Glutamatergic neuron (in vitro differentiated cells): ENCODE results near the gene NEO1. TPM values are rescaled to one million over a fixed set of nuclear protein-coding genes. Genes with fewer than 3 reads are reported as not detected.
A peak's percentile ranks its signal among the peaks of the same experiment; 100 is the strongest.

Experiments
- DNase-seq: peaks from one replicate; pipeline ENCODE4 v3.0.0; 2022
- H3K27ac Mint-ChIP-seq: one replicate; pipeline ENCODE4 v1.8.0; 2020; ENCODE audit warnings: mild to moderate bottlenecking, mixed read lengths, inconsistent platforms; ENCODE audit not compliant: unreplicated experiment
- H3K27me3 Mint-ChIP-seq: one replicate; pipeline ENCODE4 v1.8.0; 2020; ENCODE audit warnings: mild to moderate bottlenecking, moderate library complexity, mixed read lengths, inconsistent platforms; ENCODE audit not compliant: unreplicated experiment
- H3K36me3 Mint-ChIP-seq: one replicate; pipeline ENCODE4 v1.8.0; 2020; ENCODE audit warnings: mild to moderate bottlenecking, mixed read lengths, inconsistent platforms; ENCODE audit not compliant: unreplicated experiment
- H3K4me1 Mint-ChIP-seq: one replicate; pipeline ENCODE4 v1.8.0; 2020; ENCODE audit warnings: mild to moderate bottlenecking, low read depth, mixed read lengths, inconsistent platforms; ENCODE audit not compliant: unreplicated experiment
- H3K4me3 Mint-ChIP-seq: one replicate; pipeline ENCODE4 v1.8.0; 2020; ENCODE audit warnings: mild to moderate bottlenecking, mixed read lengths, inconsistent platforms; ENCODE audit not compliant: unreplicated experiment
- H3K9me3 Mint-ChIP-seq: one replicate; pipeline ENCODE4 v1.8.0; 2020; ENCODE audit warnings: mild to moderate bottlenecking, moderate library complexity, mixed read lengths, inconsistent platforms; ENCODE audit not compliant: unreplicated experiment
- total RNA-seq: library from RNA; stranded (reverse); fragmentation: NEBNext Ultra II Directional; extraction: Animal tissue kit (Norgen Biotek cat#: 25700); gene quantifications from one replicate; pipeline ENCODE4 v1.2.1, GENCODE V29; 2021; ENCODE audit not compliant: unreplicated experiment
- TF ChIP-seq, protein P1 (sequence below): fragments of 200-600 bp; sonication (generic); IDR thresholded peaks from one replicate; pipeline ENCODE4 v1.5.0; 2021; ENCODE audit not compliant: partially characterized antibody, unreplicated experiment

Gene NEO1
- total RNA-seq, 1 donor from 2014 or later: 157 TPM

GRCh38 chr15:73329501-73330200 is 277.4 kb downstream of the NEO1 start:
- no peak for DNase-seq
- TF ChIP-seq, protein P1, sequence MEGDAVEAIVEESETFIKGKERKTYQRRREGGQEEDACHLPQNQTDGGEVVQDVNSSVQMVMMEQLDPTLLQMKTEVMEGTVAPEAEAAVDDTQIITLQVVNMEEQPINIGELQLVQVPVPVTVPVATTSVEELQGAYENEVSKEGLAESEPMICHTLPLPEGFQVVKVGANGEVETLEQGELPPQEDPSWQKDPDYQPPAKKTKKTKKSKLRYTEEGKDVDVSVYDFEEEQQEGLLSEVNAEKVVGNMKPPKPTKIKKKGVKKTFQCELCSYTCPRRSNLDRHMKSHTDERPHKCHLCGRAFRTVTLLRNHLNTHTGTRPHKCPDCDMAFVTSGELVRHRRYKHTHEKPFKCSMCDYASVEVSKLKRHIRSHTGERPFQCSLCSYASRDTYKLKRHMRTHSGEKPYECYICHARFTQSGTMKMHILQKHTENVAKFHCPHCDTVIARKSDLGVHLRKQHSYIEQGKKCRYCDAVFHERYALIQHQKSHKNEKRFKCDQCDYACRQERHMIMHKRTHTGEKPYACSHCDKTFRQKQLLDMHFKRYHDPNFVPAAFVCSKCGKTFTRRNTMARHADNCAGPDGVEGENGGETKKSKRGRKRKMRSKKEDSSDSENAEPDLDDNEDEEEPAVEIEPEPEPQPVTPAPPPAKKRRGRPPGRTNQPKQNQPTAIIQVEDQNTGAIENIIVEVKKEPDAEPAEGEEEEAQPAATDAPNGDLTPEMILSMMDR: no peak
- H3K4me1 Mint-ChIP-seq: peaks cover 45% of the 10 kb centered on the region
- H3K9me3 Mint-ChIP-seq: peaks cover 2% of the 10 kb centered on the region
- peaks cover 15% of the 10 kb centered on the region for H3K36me3 Mint-ChIP-seq
- H3K27me3 Mint-ChIP-seq: peaks cover 9% of the 10 kb centered on the region
- H3K27ac Mint-ChIP-seq: peak overlapping the region; percentile 46
- H3K4me3 Mint-ChIP-seq: peak overlapping the region; percentile 46

DNA sequence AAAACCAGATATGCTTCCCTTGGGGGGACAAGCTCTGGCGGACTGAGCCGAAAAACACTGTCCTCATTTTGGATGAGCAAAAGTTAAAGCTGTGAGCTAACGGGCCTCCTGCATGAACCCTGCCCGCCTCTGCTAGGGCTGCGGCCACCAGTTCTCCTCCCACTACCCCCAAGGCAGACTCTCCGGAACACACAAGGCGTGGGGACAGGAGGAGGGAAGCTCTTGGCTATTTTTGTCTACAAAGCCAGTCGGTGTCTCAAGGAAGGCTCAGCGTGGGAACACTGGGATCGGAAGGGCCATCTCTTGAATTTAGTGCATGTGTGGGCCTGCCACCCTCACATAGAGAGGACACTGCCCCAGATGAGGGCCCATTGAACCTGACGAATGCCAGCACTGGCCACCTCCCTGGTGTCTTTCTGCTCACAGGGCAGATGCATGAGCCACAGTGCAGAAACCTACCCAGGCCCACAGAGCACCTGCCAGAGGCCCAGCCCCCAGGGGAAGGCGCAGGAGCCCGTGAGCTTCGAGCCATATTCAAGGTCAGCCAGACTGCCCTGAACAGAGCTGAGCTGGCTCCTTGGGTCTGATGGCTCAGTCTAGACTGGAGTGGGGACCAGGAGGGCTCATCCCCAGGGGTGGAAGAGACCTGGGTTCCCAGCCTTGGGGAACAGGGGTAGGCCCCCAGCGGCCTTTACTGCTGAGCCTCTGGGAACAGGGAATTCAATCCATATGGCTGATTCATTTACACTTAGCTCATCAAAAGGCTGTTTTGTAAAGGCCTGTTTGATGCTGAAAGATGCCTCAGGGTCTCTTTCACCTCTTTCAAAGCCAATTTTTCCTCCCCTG is 278.2 kb downstream of the NEO1 start:
- H3K9me3 Mint-ChIP-seq: peaks cover 2% of the 10 kb centered on the region
- H3K27me3 Mint-ChIP-seq: peaks cover 9% of the 10 kb centered on the region
- TF ChIP-seq, protein P1: no peak
- DNase-seq: peak; percentile 46
- H3K4me3 Mint-ChIP-seq: peak overlapping the region; percentile 46
- peaks cover 46% of the 10 kb centered on the region for H3K4me1 Mint-ChIP-seq
- peaks cover 15% of the 10 kb centered on the region for H3K36me3 Mint-ChIP-seq
- peak overlapping the region; percentile 46 for H3K27ac Mint-ChIP-seq

DNA sequence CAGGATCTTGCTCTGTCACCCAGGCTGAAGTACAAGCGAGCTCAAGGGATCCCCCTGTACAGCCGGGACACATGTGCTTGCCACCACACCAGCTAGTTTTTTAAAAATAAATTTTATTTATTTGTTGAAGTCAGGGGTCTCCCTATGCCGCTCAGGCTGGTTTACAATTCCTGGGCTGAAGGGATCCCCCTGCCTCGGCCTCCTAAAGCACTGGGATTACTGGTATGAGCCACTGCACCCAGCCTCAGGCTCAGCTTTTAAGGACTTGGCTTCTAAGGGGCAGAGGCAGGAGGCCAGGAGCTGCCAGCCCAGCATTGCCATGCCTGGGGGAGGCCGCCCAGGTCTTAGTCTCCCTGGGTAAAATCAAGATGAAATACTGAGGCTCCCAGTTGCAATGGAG is 279.2 kb downstream of the NEO1 start:
- Mint-ChIP-seq H3K4me3 (no peak overlapping the region), H3K9me3 (no peaks in the 10 kb centered on the region), H3K27me3 (peaks cover 7% of the 10 kb centered on the region), H3K36me3 (peaks cover 15% of the 10 kb centered on the region), H3K4me1 (peaks cover 36% of the 10 kb centered on the region), H3K27ac (no peak overlapping the region)
- TF ChIP-seq, protein P1: no peak
- DNase-seq: no peak

DNA sequence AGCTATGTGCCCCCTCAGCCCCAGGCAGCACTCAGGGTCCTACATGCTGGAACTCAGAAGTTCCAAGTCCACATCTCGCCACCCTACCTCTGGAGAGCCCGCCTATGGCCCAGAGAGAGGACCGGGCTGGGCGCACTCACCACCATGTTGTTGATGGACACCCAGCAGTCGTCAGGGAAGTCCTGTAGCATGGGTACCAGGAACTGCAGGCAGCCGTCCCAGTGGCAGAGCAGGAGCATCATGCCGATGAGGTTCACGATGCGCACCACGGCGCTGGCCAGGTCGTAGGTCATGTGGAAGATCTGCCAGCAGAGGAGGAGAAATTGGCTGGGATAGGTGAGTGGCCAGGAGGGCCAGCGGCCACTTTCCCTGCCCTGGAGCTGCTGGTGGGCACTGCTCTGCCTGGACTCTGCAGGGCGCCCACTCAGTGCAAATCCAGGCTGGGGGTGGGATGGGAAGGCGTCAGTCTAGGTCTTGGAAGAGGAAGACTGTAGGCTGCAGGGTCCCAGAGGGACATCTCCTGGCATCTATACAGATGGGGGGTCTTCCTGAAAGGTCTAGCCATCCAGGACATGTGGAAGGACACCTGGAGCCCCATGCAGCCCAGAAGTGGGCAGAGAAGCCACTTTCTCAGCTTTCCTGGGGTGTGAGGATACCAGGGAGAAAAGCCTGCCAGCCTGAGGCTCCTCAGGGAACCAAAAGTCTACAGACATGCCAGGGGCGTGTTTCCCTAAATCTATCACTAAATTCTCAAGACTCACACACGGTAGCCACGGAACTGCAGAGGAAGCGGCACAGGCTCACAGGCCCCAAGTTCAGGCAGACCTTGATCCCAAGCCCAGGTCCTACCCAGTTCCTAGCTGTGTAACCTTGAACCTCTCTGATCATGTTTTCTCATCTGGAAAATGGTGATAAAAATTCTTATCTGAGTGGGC is 280.0 kb downstream of the NEO1 start:
- Mint-ChIP-seq H3K4me3 (no peak overlapping the region), H3K27me3 (peaks cover 7% of the 10 kb centered on the region), H3K27ac (no peak overlapping the region), H3K4me1 (peaks cover 36% of the 10 kb centered on the region), H3K36me3 (peaks cover 18% of the 10 kb centered on the region), H3K9me3 (no peaks in the 10 kb centered on the region)
- TF ChIP-seq, protein P1: no peak
- peak; percentile 8 for DNase-seq
